Parathyroid adenoma (tissue), 2 donors: Measurements from ENCODE around the gene LPAR1.

Source experiments
- H2AFZ ChIP-seq: fragments of 300-600 bp; sonication (generic); one replicate; pipeline ENCODE4 v1.7.0; 2017; ENCODE audit warnings: antibody characterized with exemption, mild to moderate bottlenecking
- H3K27ac ChIP-seq: fragments of 300-600 bp; sonication (generic); one replicate; pipeline ENCODE4 v1.7.0; 2017
- H3K27me3 ChIP-seq: fragments of 300-600 bp; sonication (generic); one replicate; pipeline ENCODE4 v1.7.0; 2017; ENCODE audit warnings: low read length; ENCODE audit not compliant: control insufficient read depth, insufficient read depth
- H3K36me3 ChIP-seq: fragments of 300-600 bp; sonication (generic); one replicate; pipeline ENCODE4 v1.7.0; 2017; ENCODE audit warnings: low read length; ENCODE audit not compliant: control insufficient read depth, insufficient read depth
- H3K4me1 ChIP-seq: fragments of 300-600 bp; sonication (generic); one replicate; pipeline ENCODE4 v1.7.0; 2017; ENCODE audit warnings: control low read depth
- H3K4me2 ChIP-seq: fragments of 300-600 bp; sonication (generic); one replicate; pipeline ENCODE4 v1.7.0; 2017; ENCODE audit warnings: low read length
- H3K4me3 ChIP-seq: fragments of 300-600 bp; sonication (generic); one replicate; pipeline ENCODE4 v1.7.0; 2017; ENCODE audit warnings: low read depth, low read length
- H3K79me2 ChIP-seq: fragments of 300-600 bp; sonication (generic); one replicate; pipeline ENCODE4 v1.7.0; 2017; ENCODE audit warnings: control low read depth
- H3K9ac ChIP-seq: fragments of 300-600 bp; sonication (generic); one replicate; pipeline ENCODE4 v1.7.0; 2017; ENCODE audit warnings: mild to moderate bottlenecking
- H3K9me3 ChIP-seq: fragments of 300-600 bp; sonication (generic); one replicate; pipeline ENCODE4 v1.7.0; 2017; ENCODE audit warnings: low read length; ENCODE audit not compliant: control insufficient read depth
- TF ChIP-seq, protein P1 (sequence below): fragments of 300-600 bp; sonication (generic); IDR thresholded peaks from one replicate; pipeline ENCODE4 v1.7.0; 2017; ENCODE audit warnings: antibody characterized with exemption, mild to moderate bottlenecking
- donor health status: primary hyperparathyroidism.

LPAR1 gene

DNA sequence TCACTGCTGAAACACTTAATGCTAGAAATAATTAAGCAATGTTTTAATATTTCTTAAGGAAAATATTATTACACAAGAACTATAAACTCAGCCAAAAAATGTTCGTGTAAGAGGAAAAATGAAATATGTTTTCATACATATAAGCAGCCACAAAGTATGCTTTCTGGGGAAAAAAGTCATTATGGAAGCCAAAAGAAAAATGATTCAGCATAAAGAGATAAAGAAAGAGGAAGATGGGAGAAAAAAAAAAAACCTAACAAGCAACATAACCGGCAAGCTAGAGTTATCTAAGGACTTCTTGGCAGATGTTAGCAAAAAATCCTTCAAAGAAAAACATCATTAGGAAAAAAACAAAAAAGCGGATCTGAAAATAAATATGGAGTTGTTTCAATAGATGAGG, 190.6 kb downstream of the LPAR1 start:
- no peak overlapping the region for H2AFZ ChIP-seq
- no peaks in the 10 kb centered on the region for H3K36me3 ChIP-seq
- no peaks in the 10 kb centered on the region for H3K4me1 ChIP-seq
- no peaks in the 10 kb centered on the region for H3K79me2 ChIP-seq
- H3K27me3 ChIP-seq, result no peaks in the 10 kb centered on the region
- H3K4me3 ChIP-seq, result no peak overlapping the region
- TF ChIP-seq, protein P1, sequence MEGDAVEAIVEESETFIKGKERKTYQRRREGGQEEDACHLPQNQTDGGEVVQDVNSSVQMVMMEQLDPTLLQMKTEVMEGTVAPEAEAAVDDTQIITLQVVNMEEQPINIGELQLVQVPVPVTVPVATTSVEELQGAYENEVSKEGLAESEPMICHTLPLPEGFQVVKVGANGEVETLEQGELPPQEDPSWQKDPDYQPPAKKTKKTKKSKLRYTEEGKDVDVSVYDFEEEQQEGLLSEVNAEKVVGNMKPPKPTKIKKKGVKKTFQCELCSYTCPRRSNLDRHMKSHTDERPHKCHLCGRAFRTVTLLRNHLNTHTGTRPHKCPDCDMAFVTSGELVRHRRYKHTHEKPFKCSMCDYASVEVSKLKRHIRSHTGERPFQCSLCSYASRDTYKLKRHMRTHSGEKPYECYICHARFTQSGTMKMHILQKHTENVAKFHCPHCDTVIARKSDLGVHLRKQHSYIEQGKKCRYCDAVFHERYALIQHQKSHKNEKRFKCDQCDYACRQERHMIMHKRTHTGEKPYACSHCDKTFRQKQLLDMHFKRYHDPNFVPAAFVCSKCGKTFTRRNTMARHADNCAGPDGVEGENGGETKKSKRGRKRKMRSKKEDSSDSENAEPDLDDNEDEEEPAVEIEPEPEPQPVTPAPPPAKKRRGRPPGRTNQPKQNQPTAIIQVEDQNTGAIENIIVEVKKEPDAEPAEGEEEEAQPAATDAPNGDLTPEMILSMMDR, result no peak
- no peak overlapping the region for H3K4me2 ChIP-seq
- no peak overlapping the region for H3K9ac ChIP-seq
- no peaks in the 10 kb centered on the region for H3K9me3 ChIP-seq
- no peak overlapping the region for H3K27ac ChIP-seq

DNA sequence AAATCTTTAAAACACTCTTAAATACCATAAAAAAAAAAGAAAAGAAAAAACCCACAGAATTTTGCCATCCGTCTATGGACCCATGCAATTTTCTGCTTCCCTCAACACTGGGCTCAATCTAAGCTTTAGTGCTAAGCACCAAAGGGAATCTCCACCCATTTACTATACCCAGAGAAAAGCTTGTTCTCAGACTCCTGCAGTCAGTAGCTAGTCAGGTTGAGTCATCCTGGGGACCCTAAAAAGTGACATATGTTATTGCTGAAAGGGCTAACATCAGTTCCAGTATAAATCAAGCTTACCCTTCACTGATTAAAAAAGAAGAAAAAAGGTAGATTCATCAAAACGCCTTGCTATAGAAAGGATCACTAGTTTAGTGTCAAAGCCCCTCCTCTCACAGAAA, 192.1 kb downstream of the LPAR1 start:
- no peaks in the 10 kb centered on the region for H3K4me1 ChIP-seq
- TF ChIP-seq, protein P1, result no peak
- H3K9ac ChIP-seq, result no peak overlapping the region
- H3K36me3 ChIP-seq, result no peaks in the 10 kb centered on the region
- no peaks in the 10 kb centered on the region for H3K9me3 ChIP-seq
- no peak overlapping the region for H3K4me3 ChIP-seq
- no peak overlapping the region for H2AFZ ChIP-seq
- H3K4me2 ChIP-seq, result no peak overlapping the region
- no peaks in the 10 kb centered on the region for H3K27me3 ChIP-seq
- H3K79me2 ChIP-seq, result no peaks in the 10 kb centered on the region
- no peak overlapping the region for H3K27ac ChIP-seq

DNA sequence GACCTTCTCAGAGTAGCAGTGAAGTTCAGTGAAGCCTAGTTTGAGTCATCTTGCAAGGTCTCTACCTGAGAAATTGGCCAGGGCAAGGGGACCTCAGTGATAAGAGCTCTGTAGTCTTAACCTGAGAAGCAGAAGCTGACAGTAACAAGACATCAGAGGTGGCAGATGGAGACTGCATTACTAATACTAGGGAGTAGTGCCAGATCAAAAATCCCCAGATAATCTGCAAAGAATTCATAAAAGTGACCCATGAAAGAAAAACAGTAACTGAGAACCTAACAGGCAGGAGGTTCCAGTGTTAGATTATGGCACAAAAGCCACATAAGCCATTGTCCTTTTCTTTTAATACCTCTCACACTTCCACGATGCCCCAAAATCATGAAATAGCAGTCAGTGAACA, 194.1 kb downstream of the LPAR1 start:
- TF ChIP-seq, protein P1, result no peak
- H2AFZ ChIP-seq, result no peak overlapping the region
- no peak overlapping the region for H3K4me3 ChIP-seq
- no peaks in the 10 kb centered on the region for H3K79me2 ChIP-seq
- H3K36me3 ChIP-seq, result no peaks in the 10 kb centered on the region
- H3K9me3 ChIP-seq, result no peaks in the 10 kb centered on the region
- H3K27me3 ChIP-seq, result no peaks in the 10 kb centered on the region
- no peak overlapping the region for H3K27ac ChIP-seq
- H3K4me2 ChIP-seq, result no peak overlapping the region
- no peaks in the 10 kb centered on the region for H3K4me1 ChIP-seq
- H3K9ac ChIP-seq, result no peak overlapping the region

DNA sequence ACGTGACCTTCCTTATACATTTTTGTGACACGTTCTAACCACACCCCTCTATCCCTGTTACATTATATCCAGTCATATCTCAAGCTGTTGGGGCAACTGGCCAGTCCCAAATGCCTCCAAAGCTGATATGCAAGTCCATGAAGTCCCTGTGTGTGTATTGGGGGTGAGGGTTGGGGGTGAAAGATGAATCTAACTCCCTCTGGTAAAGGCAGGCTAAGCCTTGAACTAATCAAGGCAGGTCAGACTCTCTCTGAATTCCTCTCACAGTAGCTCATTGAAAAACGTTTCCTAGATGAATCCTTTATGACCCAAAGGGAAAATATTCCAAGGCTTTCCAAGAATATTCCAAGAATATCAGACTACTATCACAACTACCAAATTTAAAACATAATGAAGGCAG, 195.3 kb downstream of the LPAR1 start:
- Histone ChIP-seq H2AFZ (no peak overlapping the region), H3K4me1 (no peaks in the 10 kb centered on the region), H3K9ac (no peak overlapping the region), H3K4me3 (no peak overlapping the region), H3K79me2 (no peaks in the 10 kb centered on the region), H3K36me3 (no peaks in the 10 kb centered on the region), H3K4me2 (no peak overlapping the region), H3K9me3 (no peaks in the 10 kb centered on the region), H3K27me3 (no peaks in the 10 kb centered on the region), H3K27ac (no peak overlapping the region)
- TF ChIP-seq, protein P1, result no peak

DNA sequence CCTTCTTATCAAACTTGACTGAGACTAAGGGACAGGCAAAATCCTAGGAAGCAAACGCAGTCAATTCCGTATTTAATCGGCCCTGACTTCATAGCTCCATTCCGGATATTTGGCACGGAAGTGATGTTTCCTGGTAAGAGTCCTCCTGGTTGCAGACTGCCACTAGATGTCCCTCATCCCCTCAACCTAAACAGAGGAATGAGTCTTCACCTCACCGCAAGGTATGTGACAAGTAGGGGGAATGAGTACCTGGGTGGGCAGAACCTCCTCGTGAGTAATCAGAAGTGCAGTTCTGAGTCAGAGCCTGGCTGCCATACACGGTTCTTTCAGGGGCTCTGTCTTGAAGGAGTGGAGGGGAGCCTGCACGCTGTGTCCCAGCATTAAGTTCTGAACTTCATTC, 196.1 kb downstream of the LPAR1 start:
- Histone ChIP-seq H3K27ac (no peak overlapping the region), H3K27me3 (no peaks in the 10 kb centered on the region), H3K79me2 (no peaks in the 10 kb centered on the region), H3K4me3 (no peak overlapping the region), H3K9me3 (no peaks in the 10 kb centered on the region), H2AFZ (no peak overlapping the region), H3K36me3 (no peaks in the 10 kb centered on the region), H3K4me2 (no peak overlapping the region), H3K9ac (no peak overlapping the region), H3K4me1 (no peaks in the 10 kb centered on the region)
- TF ChIP-seq, protein P1, result no peak
